IMR-90 (cell line): ENCODE data around the gene STOX2. TPM values are rescaled to one million over a fixed set of nuclear protein-coding genes. Genes with fewer than 3 reads are reported as not detected.
A peak's percentile ranks its signal among the peaks of the same experiment; 100 is the strongest.

ENCODE experiments used
- ATAC-seq: fragments of 200-7000 bp; cut with Tn5 transposase; 2 replicates; pipeline ENCODE4 v1.9.1; 2020; ENCODE audit warnings: low read depth, mild to moderate bottlenecking, moderate library complexity
- BruUV-seq: library from RNA; stranded (reverse); fragments of 400-500 nt; replicated peaks from 2 replicates; lab custom pipeline; 2021; lab: Mats Ljungman, UMichigan
- CTCF ChIA-PET: fragments of 300-600 bp; formaldehyde crosslinking; extraction: SDS; loops from one replicate; lab custom pipeline; 2021; ENCODE audit warnings: antibody characterized with exemption; lab: Yijun Ruan, JAX
- POLR2A ChIA-PET: fragments of 300-600 bp; sonication (Branson Sonifier 250); formaldehyde crosslinking; loops from one replicate; lab custom pipeline; 2022; ENCODE audit warnings: antibody characterized with exemption; ENCODE audit not compliant: unreplicated experiment; lab: Charles Lee
- DNase-seq: peaks from one replicate; pipeline ENCODE4 v3.0.0; 2013
- H2AFZ ChIP-seq: replicated peaks from 2 replicates; pipeline ENCODE3; 2013; ENCODE audit warnings: low read length, mild to moderate bottlenecking; ENCODE audit not compliant: poor library complexity
- H2AK5ac ChIP-seq: 2 replicates; pipeline ENCODE4 v1.6.1; 2013; ENCODE audit warnings: low read depth, low read length, inconsistent platforms
- H2AK9ac ChIP-seq: replicated peaks from 2 replicates; pipeline ENCODE3; 2013; ENCODE audit warnings: mild to moderate bottlenecking, low read depth, low read length, moderate library complexity; ENCODE audit not compliant: poor library complexity
- H2BK120ac ChIP-seq: 2 replicates; pipeline ENCODE4 v1.6.1; 2013; ENCODE audit warnings: low read depth, low read length, inconsistent platforms
- H2BK15ac ChIP-seq: 3 replicates; pipeline ENCODE4 v1.6.1; 2013; ENCODE audit warnings: low read depth, low read length, inconsistent platforms
- H2BK20ac ChIP-seq: 2 replicates; pipeline ENCODE4 v1.6.1; 2013; ENCODE audit warnings: low read depth, mild to moderate bottlenecking, inconsistent platforms, low read length, moderate library complexity
- H2BK5ac ChIP-seq: 2 replicates; pipeline ENCODE4 v1.6.1; 2013; ENCODE audit warnings: mild to moderate bottlenecking, low read depth, low read length, inconsistent platforms; ENCODE audit not compliant: poor library complexity, severe bottlenecking
- H3K14ac ChIP-seq: replicated peaks from 2 replicates; pipeline ENCODE4 v1.6.1; 2013; ENCODE audit warnings: low read depth, low read length, inconsistent platforms
- H3K18ac ChIP-seq: 2 replicates; pipeline ENCODE4 v1.6.1; 2013; ENCODE audit warnings: low read depth, low read length, control low read depth
- H3K23ac ChIP-seq: 2 replicates; pipeline ENCODE4 v1.6.1; 2013; ENCODE audit warnings: low read depth, low read length, inconsistent platforms
- H3K27ac ChIP-seq: 2 replicates; pipeline ENCODE4 v1.5.1; 2013; ENCODE audit warnings: mild to moderate bottlenecking, control low read depth, low read length; ENCODE audit not compliant: insufficient read depth
- H3K27me3 ChIP-seq: 2 replicates; pipeline ENCODE4 v1.6.1; 2013; ENCODE audit warnings: low read length; ENCODE audit not compliant: control insufficient read depth, insufficient read depth
- H3K36me3 ChIP-seq: 2 replicates; pipeline ENCODE4 v1.6.1; 2013; ENCODE audit warnings: low read length, mixed read lengths; ENCODE audit not compliant: control insufficient read depth, insufficient read depth
- H3K4ac ChIP-seq: 2 replicates; pipeline ENCODE4 v1.6.1; 2013; ENCODE audit warnings: low read depth, low read length, inconsistent platforms
- H3K4me1 ChIP-seq: 2 replicates; pipeline ENCODE4 v1.6.1; 2013; ENCODE audit warnings: low read length, mixed read lengths; ENCODE audit not compliant: control insufficient read depth, insufficient read depth
- H3K4me2 ChIP-seq: 2 replicates; pipeline ENCODE4 v1.6.1; 2013; ENCODE audit warnings: low read depth, mild to moderate bottlenecking, control low read depth, low read length, moderate library complexity
- H3K4me3 ChIP-seq: 2 replicates; pipeline ENCODE4 v1.5.1; 2013; ENCODE audit warnings: low read depth, mild to moderate bottlenecking, control low read depth, low read length, moderate library complexity; ENCODE audit not compliant: insufficient read depth
- H3K56ac ChIP-seq: 2 replicates; pipeline ENCODE4 v1.6.1; 2013; ENCODE audit warnings: low read length, inconsistent platforms; ENCODE audit not compliant: insufficient read depth; ENCODE audit errors: extremely low read depth
- H3K79me1 ChIP-seq, 2 experiments: 2 replicates each; pipeline ENCODE4 v1.6.1; 2013; ENCODE audit warnings: low read length in 2 of 2, inconsistent platforms in 1 of 2, low read depth in 1 of 2
- H3K9ac ChIP-seq: 2 replicates; pipeline ENCODE4 v1.6.1; 2013; ENCODE audit warnings: low read depth, low read length, control low read depth
- H3K9me1 ChIP-seq: 2 replicates; pipeline ENCODE4 v1.6.1; 2013; ENCODE audit warnings: low read length, inconsistent platforms; ENCODE audit not compliant: insufficient read depth
- H3K9me3 ChIP-seq: 2 replicates; pipeline ENCODE4 v1.6.1; 2013; ENCODE audit warnings: low read length; ENCODE audit not compliant: control insufficient read depth, insufficient read depth
- H4K20me1 ChIP-seq: 2 replicates; pipeline ENCODE4 v1.6.1; 2013; ENCODE audit warnings: low read length, inconsistent platforms; ENCODE audit not compliant: insufficient read depth
- H4K5ac ChIP-seq: 2 replicates; pipeline ENCODE4 v1.6.1; 2013; ENCODE audit warnings: mild to moderate bottlenecking, low read depth, low read length, control low read depth
- H4K8ac ChIP-seq, 2 experiments: 2 replicates each; pipeline ENCODE4 v1.6.1; 2013; ENCODE audit warnings: low read depth in 2 of 2, low read length in 2 of 2, control low read depth in 1 of 2, inconsistent platforms in 1 of 2
- H4K91ac ChIP-seq: 2 replicates; pipeline ENCODE4 v1.6.1; 2013; ENCODE audit warnings: low read depth, low read length, inconsistent platforms; ENCODE audit not compliant: insufficient read depth
- CEBPB ChIP-seq: IDR thresholded peaks from 2 replicates; pipeline ENCODE4 v1.6.1; 2012; ENCODE audit warnings: low read depth, low read length, improper control_type of control experiment
- MAZ ChIP-seq: IDR thresholded peaks from 2 replicates; pipeline ENCODE4 v1.6.1; 2012; ENCODE audit warnings: low read depth, mild to moderate bottlenecking, low read length, improper control_type of control experiment, moderate library complexity, borderline replicate concordance
- SMC3 ChIP-seq: fragments of 150-350 bp; IDR thresholded peaks from 2 replicates; pipeline ENCODE4 v1.6.1; 2016; ENCODE audit warnings: low read depth, mild to moderate bottlenecking, antibody characterized with exemption, low read length, moderate library complexity
- WGBS, 2 experiments: methylation state at CpG; one replicate each; pipeline versions ENCODE4 v1.1.5 to v1.1.7; 2013; ENCODE audit warnings: missing lambda C conversion rate in 2 of 2; ENCODE audit not compliant: insufficient read length in 1 of 2; ENCODE audit errors: extremely low coverage in 2 of 2; 5-methylcytosine and 5-hydroxymethylcytosine counted together
- dilution Hi-C: fragments of 300-500 bp; cut with HindIII; formaldehyde crosslinking; loops from one replicate; pipeline ENCODE4 v1.14.3; 2018; ENCODE audit warnings: low sequenced_read_pairs; ENCODE audit not compliant: unreplicated experiment
- in situ Hi-C: fragments of 300-500 bp; cut with MboI; formaldehyde crosslinking; loops from 3 replicates; pipeline ENCODE4 v1.14.3; 2019; ENCODE audit warnings: low sequenced_read_pairs, inconsistent platforms, mixed read lengths
- intact Hi-C: fragments of 100-400 bp; cut with micrococcal nuclease; formaldehyde crosslinking; loops from 2 replicates; pipeline ENCODE4 v1.10.0; 2022
- polyA plus RNA-seq, 3 experiments: library from polyadenylated mRNA; depleted of rRNA; stranded (reverse); fragments of >200 nt; gene quantifications; 2 replicates each; pipeline ENCODE4 v1.2.3, GENCODE V29; 2012; ENCODE audit warnings: low replicate concordance in 1 of 3
- total RNA-seq: library from RNA; depleted of rRNA; stranded (reverse); fragments of >200 nt; gene quantifications from 2 replicates; pipeline ENCODE4 v1.2.3, GENCODE V29; 2012

Gene STOX2
- total and polyA plus RNA-seq, 2 of the 4 experiments (the other 2 are of a cell fraction): 1.1 to 5.4 TPM

DNA sequence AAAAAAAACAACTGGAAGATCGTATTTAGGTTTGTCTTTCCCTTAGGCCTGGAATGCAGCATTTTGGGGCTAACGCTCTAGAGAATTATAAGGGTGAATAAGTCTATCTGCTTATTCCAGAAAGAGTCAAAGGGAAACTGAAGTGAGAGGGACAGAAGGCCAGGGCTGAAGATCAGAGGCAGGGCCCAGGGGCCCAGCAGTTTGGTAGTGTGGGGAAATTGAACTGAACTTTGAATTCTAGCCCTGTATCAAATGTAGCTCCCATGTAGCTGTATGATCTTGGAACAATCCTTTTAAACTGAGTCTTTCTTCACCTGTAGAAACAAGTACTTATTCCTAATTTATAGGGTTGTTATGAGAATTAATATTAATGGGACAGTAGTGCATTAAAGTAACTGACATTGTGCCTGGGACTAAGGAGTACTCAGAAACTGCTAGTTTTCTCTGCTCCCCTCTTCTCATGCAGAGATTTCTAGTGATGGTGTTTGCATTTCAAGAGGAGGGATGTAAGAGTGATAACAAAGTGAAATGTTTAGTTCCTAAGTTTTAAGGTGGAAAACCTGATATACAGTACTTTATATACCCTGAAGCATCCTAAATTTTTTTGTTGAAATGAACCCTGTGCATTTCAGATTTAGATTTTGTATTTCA is 30.4 kb downstream of the STOX2 start:
- Histone ChIP-seq H3K9ac (no peak overlapping the region), H3K4ac (no peak overlapping the region), H3K9me3 (no peaks in the 10 kb centered on the region), H4K8ac (no peak overlapping the region), H4K5ac (no peak overlapping the region), H3K4me1 (peaks cover 5% of the 10 kb centered on the region; the same call in 1 of the 2 replicates), H2BK5ac (no peak overlapping the region), H2BK15ac (no peak overlapping the region), H4K20me1 (no peaks in the 10 kb centered on the region), H3K14ac (no peak overlapping the region), H3K23ac (no peak overlapping the region; the same call in 1 of the 2 replicates), H2AK9ac (no peak overlapping the region), H2AK5ac (no peak overlapping the region), H2BK20ac (no peak overlapping the region), H4K91ac (no peak overlapping the region), H3K9me1 (no peaks in the 10 kb centered on the region; the same call in 1 of the 2 replicates), H2BK120ac (no peak overlapping the region), H3K4me3 (no peak overlapping the region), H3K27me3 (no peaks in the 10 kb centered on the region), H3K56ac (no peak overlapping the region), H3K36me3 (peaks cover 3% of the 10 kb centered on the region; the same call in 1 of the 2 replicates), H2AFZ (no peak overlapping the region), H3K4me2 (no peak overlapping the region), H3K18ac (peak overlapping the region; percentile 52; the same call in 1 of the 2 replicates), H3K79me1 (no peaks in the 10 kb centered on the region), H3K27ac (no peak overlapping the region; the same call in 1 of the 2 replicates)
- BruUV-seq: no TSS peak
- POLR2A ChIA-PET: interaction anchor here (0.6 kb wide), 1 partner anchor 60 kb away, joined by 4 read pairs; no protein-coding TSS in a partner anchor
- no peak for DNase-seq
- CTCF ChIA-PET: interaction anchor here (0.6 kb wide), 1 partner anchor 792 kb away, joined by 3 read pairs; no protein-coding TSS in a partner anchor
- TF ChIP-seq SMC3: no peak
- TF ChIP-seq CEBPB: no peak
- no peak for TF ChIP-seq MAZ
- intact Hi-C loops: no loop called here
- in situ Hi-C loops: no loop called here
- dilution Hi-C loops: no loop called here
- 70% methylated on average over 2 of the region's 2 CpGs; no CpG with 5 or more reads in 1 of the 2 experiments for WGBS, 2 experiments
- no peak for ATAC-seq
